Measurements from ENCODE around the gene JAZF1.

DNA sequence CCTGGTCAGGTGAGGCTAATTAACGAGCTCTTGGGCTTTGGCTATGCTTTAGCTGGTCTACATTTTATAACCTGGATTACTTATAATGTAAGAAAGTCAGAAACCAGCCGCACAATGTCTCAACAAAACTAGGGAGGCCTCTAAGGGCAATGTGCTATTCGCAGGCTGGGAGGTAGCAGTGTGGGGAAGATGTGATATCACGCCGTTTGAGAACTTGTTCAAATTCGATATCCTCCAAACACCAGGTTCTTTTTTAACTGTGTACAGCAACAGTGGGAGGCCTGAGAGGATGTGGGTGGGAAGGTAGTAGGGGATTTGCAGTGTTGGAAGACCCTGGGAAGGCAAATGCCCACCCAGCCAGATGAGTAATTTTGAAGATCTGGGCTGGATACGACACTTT lies 184.5 kb downstream of the JAZF1 start:
- no peak for TF ChIP-seq POLR2A (IDR thresholded peaks at IDR 0.05; ENCODE audit: low read depth)
- TF ChIP-seq, protein P1, sequence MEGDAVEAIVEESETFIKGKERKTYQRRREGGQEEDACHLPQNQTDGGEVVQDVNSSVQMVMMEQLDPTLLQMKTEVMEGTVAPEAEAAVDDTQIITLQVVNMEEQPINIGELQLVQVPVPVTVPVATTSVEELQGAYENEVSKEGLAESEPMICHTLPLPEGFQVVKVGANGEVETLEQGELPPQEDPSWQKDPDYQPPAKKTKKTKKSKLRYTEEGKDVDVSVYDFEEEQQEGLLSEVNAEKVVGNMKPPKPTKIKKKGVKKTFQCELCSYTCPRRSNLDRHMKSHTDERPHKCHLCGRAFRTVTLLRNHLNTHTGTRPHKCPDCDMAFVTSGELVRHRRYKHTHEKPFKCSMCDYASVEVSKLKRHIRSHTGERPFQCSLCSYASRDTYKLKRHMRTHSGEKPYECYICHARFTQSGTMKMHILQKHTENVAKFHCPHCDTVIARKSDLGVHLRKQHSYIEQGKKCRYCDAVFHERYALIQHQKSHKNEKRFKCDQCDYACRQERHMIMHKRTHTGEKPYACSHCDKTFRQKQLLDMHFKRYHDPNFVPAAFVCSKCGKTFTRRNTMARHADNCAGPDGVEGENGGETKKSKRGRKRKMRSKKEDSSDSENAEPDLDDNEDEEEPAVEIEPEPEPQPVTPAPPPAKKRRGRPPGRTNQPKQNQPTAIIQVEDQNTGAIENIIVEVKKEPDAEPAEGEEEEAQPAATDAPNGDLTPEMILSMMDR (IDR thresholded peaks at IDR 0.05): no peak
- TF ChIP-seq POLR2AphosphoS5 (IDR thresholded peaks at IDR 0.05): no peak
- no peak for TF ChIP-seq EP300 (IDR thresholded peaks at IDR 0.05)
